ENCODE measurements around the gene GABARAP. TPM values are rescaled to one million over a fixed set of nuclear protein-coding genes. Genes with fewer than 3 reads are reported as not detected.

GABARAP gene
- total and polyA plus RNA-seq, 2 donors (not counting 1 experiment from before 2014, with no cell fraction given), result 173 to 1,154 TPM

- peak overlapping the region; percentile 63 for H3K9ac ChIP-seq (ENCODE audit: insufficient read depth, low read length)
- peak overlapping the region; percentile 22 for H3K27ac ChIP-seq (ENCODE audit: insufficient read depth, low read length)
- no peaks in the 10 kb centered on the region for H3K9me3 ChIP-seq (ENCODE audit: control insufficient read depth, insufficient read depth, low read depth, low read length)
- peaks cover 17% of the 10 kb centered on the region for H3K4me1 ChIP-seq (ENCODE audit: control insufficient read depth, extremely low read depth, insufficient read depth, low read length)
- H3K36me3 ChIP-seq (ENCODE audit: control insufficient read depth, insufficient read depth, low read length), result peaks cover 6% of the 10 kb centered on the region
- no peaks in the 10 kb centered on the region for H3K27me3 ChIP-seq (ENCODE audit: control insufficient read depth, insufficient read depth, low read length)
- H3K4me3 ChIP-seq (replicated peaks in 1 of 4; ENCODE audit: control extremely low read depth in 1 of 4, insufficient read depth in 1 of 4, low read depth in 3 of 4, low read length in 4 of 4), result peak overlapping the region; percentile 54 to 78 (median 66)
- TF ChIP-seq CTCF (conservative IDR thresholded peaks at IDR 0.05 in 1 of 2, IDR thresholded peaks at IDR 0.05 in 1 of 2; ENCODE audit: low read depth in 1 of 2, low read length in 2 of 2) (no peak), EZH2 (IDR thresholded peaks at IDR 0.05; ENCODE audit: low read length, missing control alignments) (no peak)
- no peak overlapping the region for H2AFZ ChIP-seq (ENCODE audit: low read length)
- H3K4me2 ChIP-seq (ENCODE audit: extremely low read depth, insufficient read depth, low read length), result peak overlapping the region; percentile 92
- peaks cover 40% of the 10 kb centered on the region for H3K79me2 ChIP-seq (ENCODE audit: control insufficient read depth, insufficient read depth, low read length)
- no peaks in the 10 kb centered on the region for H4K20me1 ChIP-seq (ENCODE audit: control insufficient read depth, extremely low read depth, insufficient read depth, low read length)
- DNase-seq (ENCODE audit: low read depth in 2 of 2), result no peak
These were observed 25.8 kb downstream of the GABARAP start for GRCh38 chr17:7216242-7217112.

GRCh38 chr17:7215652-7216180, 26.5 kb downstream of the GABARAP start:
- H3K27me3 ChIP-seq (ENCODE audit: control insufficient read depth, insufficient read depth, low read length), result no peaks in the 10 kb centered on the region
- peaks cover 14% of the 10 kb centered on the region for H3K4me1 ChIP-seq (ENCODE audit: control insufficient read depth, extremely low read depth, insufficient read depth, low read length)
- peak in 1 of 2 donors; percentile 44 for DNase-seq (ENCODE audit: low read depth in 2 of 2)
- H3K36me3 ChIP-seq (ENCODE audit: control insufficient read depth, insufficient read depth, low read length), result peaks cover 2% of the 10 kb centered on the region
- H4K20me1 ChIP-seq (ENCODE audit: control insufficient read depth, extremely low read depth, insufficient read depth, low read length), result no peaks in the 10 kb centered on the region
- no peak overlapping the region for H2AFZ ChIP-seq (ENCODE audit: low read length)
- no peaks in the 10 kb centered on the region for H3K9me3 ChIP-seq (ENCODE audit: control insufficient read depth, insufficient read depth, low read depth, low read length)
- H3K4me2 ChIP-seq (ENCODE audit: extremely low read depth, insufficient read depth, low read length), result peak overlapping the region; percentile 92
- peaks cover 36% of the 10 kb centered on the region for H3K79me2 ChIP-seq (ENCODE audit: control insufficient read depth, insufficient read depth, low read length)
- peak overlapping the region; percentile 54 to 78 (median 66) for H3K4me3 ChIP-seq (replicated peaks in 1 of 4; ENCODE audit: control extremely low read depth in 1 of 4, insufficient read depth in 1 of 4, low read depth in 3 of 4, low read length in 4 of 4)
- no peak for TF ChIP-seq EZH2 (IDR thresholded peaks at IDR 0.05; ENCODE audit: low read length, missing control alignments)
- TF ChIP-seq CTCF (conservative IDR thresholded peaks at IDR 0.05 in 1 of 2, IDR thresholded peaks at IDR 0.05 in 1 of 2; ENCODE audit: low read depth in 1 of 2, low read length in 2 of 2), result no peak
- no peak overlapping the region for H3K9ac ChIP-seq (ENCODE audit: insufficient read depth, low read length)
- H3K27ac ChIP-seq (ENCODE audit: insufficient read depth, low read length), result peak overlapping the region; percentile 89

- TF ChIP-seq CTCF (conservative IDR thresholded peaks at IDR 0.05 in 1 of 2, IDR thresholded peaks at IDR 0.05 in 1 of 2; ENCODE audit: low read depth in 1 of 2, low read length in 2 of 2), result no peak
- no peak for TF ChIP-seq EZH2 (IDR thresholded peaks at IDR 0.05; ENCODE audit: low read length, missing control alignments)
- peaks cover 32% of the 10 kb centered on the region for H3K79me2 ChIP-seq (ENCODE audit: control insufficient read depth, insufficient read depth, low read length)
These were observed 27.1 kb downstream of the GABARAP start for GRCh38 chr17:7215136-7215638.

More at GRCh38 chr17:7215136-7215638, 27.1 kb downstream of the GABARAP start:
- peak overlapping the region; percentile 89 for H3K27ac ChIP-seq (ENCODE audit: insufficient read depth, low read length)
- H3K27me3 ChIP-seq (ENCODE audit: control insufficient read depth, insufficient read depth, low read length), result no peaks in the 10 kb centered on the region
- peak overlapping the region; percentile 72 for H3K9ac ChIP-seq (ENCODE audit: insufficient read depth, low read length)
- no peak for DNase-seq (ENCODE audit: low read depth in 2 of 2)
- peak overlapping the region; percentile 40 to 78 (median 56) for H3K4me3 ChIP-seq (replicated peaks in 1 of 4; ENCODE audit: control extremely low read depth in 1 of 4, insufficient read depth in 1 of 4, low read depth in 3 of 4, low read length in 4 of 4)
- H2AFZ ChIP-seq (ENCODE audit: low read length), result no peak overlapping the region
- H3K36me3 ChIP-seq (ENCODE audit: control insufficient read depth, insufficient read depth, low read length), result no peaks in the 10 kb centered on the region
- peaks cover 10% of the 10 kb centered on the region for H3K4me1 ChIP-seq (ENCODE audit: control insufficient read depth, extremely low read depth, insufficient read depth, low read length)
- peak overlapping the region; percentile 76 for H3K4me2 ChIP-seq (ENCODE audit: extremely low read depth, insufficient read depth, low read length)
- no peaks in the 10 kb centered on the region for H4K20me1 ChIP-seq (ENCODE audit: control insufficient read depth, extremely low read depth, insufficient read depth, low read length)
- no peaks in the 10 kb centered on the region for H3K9me3 ChIP-seq (ENCODE audit: control insufficient read depth, insufficient read depth, low read depth, low read length)

All from fibroblast of lung (primary cell).